Lower lobe of right lung (tissue), 2 donors: ENCODE results near the gene ZNF865. TPM values are rescaled to one million over a fixed set of nuclear protein-coding genes. Genes with fewer than 3 reads are reported as not detected.
A peak's percentile ranks its signal among the peaks of the same experiment; 100 is the strongest.

Experiments
- ATAC-seq, 2 donors: fragments of 200-7000 bp; cut with Tn5 transposase; one replicate each; pipeline ENCODE4 v1.9.1; 2020 to 2022; ENCODE audit warnings: mild to moderate bottlenecking in 2 of 2, moderate library complexity in 2 of 2
- DNase-seq: peaks from one replicate; pipeline ENCODE4 v3.0.0-alpha.2; 2020
- H3K27ac ChIP-seq: fragments of 200-600 bp; one replicate; pipeline ENCODE4 v1.8.0; 2022
- H3K27me3 ChIP-seq: fragments of 200-600 bp; one replicate; pipeline ENCODE4 v1.8.0; 2022; ENCODE audit warnings: low read depth
- H3K36me3 ChIP-seq: fragments of 200-600 bp; one replicate; pipeline ENCODE4 v1.8.0; 2022; ENCODE audit warnings: mild to moderate bottlenecking
- H3K4me1 ChIP-seq: fragments of 200-600 bp; one replicate; pipeline ENCODE4 v1.8.0; 2022
- H3K4me3 ChIP-seq: fragments of 200-600 bp; one replicate; pipeline ENCODE4 v1.8.0; 2022; ENCODE audit warnings: mild to moderate bottlenecking
- H3K9me3 ChIP-seq: fragments of 200-600 bp; one replicate; pipeline ENCODE4 v1.8.0; 2022
- CTCF ChIP-seq: fragments of 200-600 bp; IDR thresholded peaks from one replicate; pipeline ENCODE4 v1.8.0; 2022; ENCODE audit warnings: antibody characterized with exemption, mild to moderate bottlenecking
- intact Hi-C: fragments of 100-400 bp; cut with DNase I; formaldehyde crosslinking; loops from one replicate; pipeline ENCODE4 v1.11.0; 2022
- total RNA-seq: library from RNA; stranded (reverse); fragmentation: NEBNext Ultra II Directional; extraction: Animal tissue kit (Norgen Biotek cat#: 25700); gene quantifications from one replicate; pipeline ENCODE4 v1.2.1, GENCODE V29; 2021
- donor health status: DM: no; HTN: yes; CAD: no; lungs with severe emphysema.

The ZNF865 gene
- total RNA-seq, 1 donor from 2014 or later: 16.5 TPM

- peaks cover 41% of the 10 kb centered on the region for H3K36me3 ChIP-seq
Observed at GRCh38 chr19:55617426-55617825, 12.0 kb downstream of the ZNF865 start.

GRCh38 chr19:55618426-55618825 lies 13.0 kb downstream of the ZNF865 start:
- ATAC-seq (no peak), DNase-seq (no peak)
- intact Hi-C loops: no loop called here
- no peak for TF ChIP-seq CTCF
- peaks cover 43% of the 10 kb centered on the region for H3K36me3 ChIP-seq
- H3K27ac ChIP-seq: peak overlapping the region; percentile 56
- H3K4me1 ChIP-seq: peaks cover 27% of the 10 kb centered on the region
- no peaks in the 10 kb centered on the region for H3K27me3 ChIP-seq
- no peak overlapping the region for H3K4me3 ChIP-seq
- H3K9me3 ChIP-seq: no peaks in the 10 kb centered on the region

More at GRCh38 chr19:55617426-55617825, 12.0 kb downstream of the ZNF865 start:
- H3K27me3 ChIP-seq: no peaks in the 10 kb centered on the region
- intact Hi-C loops: no loop called here
- H3K4me1 ChIP-seq: peaks cover 29% of the 10 kb centered on the region
- no peak overlapping the region for H3K27ac ChIP-seq
- H3K9me3 ChIP-seq: no peaks in the 10 kb centered on the region
- TF ChIP-seq CTCF: no peak
- ATAC-seq (no peak), DNase-seq (no peak)
- H3K4me3 ChIP-seq: no peak overlapping the region

- DNase-seq: no peak
Observed at GRCh38 chr19:55619286-55619685, 13.8 kb downstream of the ZNF865 start.

GRCh38 chr19:55620410-55621204 lies 15.2 kb downstream of the ZNF865 start:
- intact Hi-C loops: no loop called here
- Histone ChIP-seq H3K27ac (no peak overlapping the region), H3K27me3 (no peaks in the 10 kb centered on the region), H3K36me3 (peaks cover 34% of the 10 kb centered on the region), H3K4me1 (peaks cover 41% of the 10 kb centered on the region), H3K4me3 (no peak overlapping the region), H3K9me3 (no peaks in the 10 kb centered on the region)
- ATAC-seq (no peak), DNase-seq (no peak)
- TF ChIP-seq CTCF: no peak

More at GRCh38 chr19:55619286-55619685, 13.8 kb downstream of the ZNF865 start:
- no peaks in the 10 kb centered on the region for H3K9me3 ChIP-seq
- peaks cover 32% of the 10 kb centered on the region for H3K4me1 ChIP-seq
- no peak for ATAC-seq
- H3K27me3 ChIP-seq: no peaks in the 10 kb centered on the region
- TF ChIP-seq CTCF: no peak
- intact Hi-C loops: no loop called here
- H3K4me3 ChIP-seq: no peak overlapping the region
- no peak overlapping the region for H3K27ac ChIP-seq
- H3K36me3 ChIP-seq: peaks cover 43% of the 10 kb centered on the region

GRCh38 chr19:55621205-55621672 lies 15.8 kb downstream of the ZNF865 start:
- Histone ChIP-seq H3K4me3 (no peak overlapping the region), H3K4me1 (peaks cover 41% of the 10 kb centered on the region), H3K9me3 (no peaks in the 10 kb centered on the region), H3K27ac (no peak overlapping the region), H3K36me3 (peaks cover 28% of the 10 kb centered on the region), H3K27me3 (no peaks in the 10 kb centered on the region)
- no peak for TF ChIP-seq CTCF
- ATAC-seq (no peak), DNase-seq (no peak)
- intact Hi-C loops: no loop called here
